Measurements from ENCODE around the gene HOXB3.

Gene HOXB3

DNA sequence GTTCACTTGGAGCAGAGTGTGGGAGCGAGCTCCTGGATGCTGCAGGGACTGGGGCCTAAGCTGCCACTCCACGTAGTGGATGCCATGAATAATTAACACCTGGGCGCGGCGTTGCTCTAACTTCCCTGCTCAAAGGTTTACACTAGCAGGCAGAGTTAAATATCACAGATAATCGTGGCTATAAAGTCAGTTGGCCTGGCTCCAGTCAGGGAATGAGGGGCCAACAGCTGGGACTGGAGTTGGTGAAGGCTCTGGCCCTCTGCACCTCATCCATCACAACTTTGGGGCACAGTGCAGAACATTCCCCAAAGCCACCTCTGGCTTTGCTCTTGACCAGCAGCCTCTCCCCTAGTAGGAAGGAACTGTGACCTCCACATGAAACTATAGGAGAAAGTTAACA is 22.8 kb downstream of the HOXB3 start:
- no peak for DNase-seq

DNA sequence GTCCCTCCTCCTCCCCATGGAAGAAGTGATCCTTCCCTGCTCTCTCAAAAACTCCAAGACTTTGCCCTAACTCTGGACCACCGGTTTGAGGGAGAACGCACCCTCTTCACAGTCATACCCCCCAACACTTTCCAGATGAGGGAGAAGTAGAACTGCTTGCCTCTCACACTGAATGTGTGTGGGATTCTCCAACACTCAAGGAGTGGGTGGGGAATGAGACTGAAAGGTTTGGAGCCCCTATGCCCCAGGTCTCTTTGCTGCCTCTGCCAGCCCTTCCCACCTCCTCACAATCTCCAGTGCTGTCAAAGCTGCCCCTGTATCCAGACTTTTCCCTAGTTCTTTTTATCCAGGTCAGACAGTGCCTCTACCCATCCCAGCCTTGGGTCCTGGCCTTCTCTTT is 23.3 kb downstream of the HOXB3 start:
- no peak for DNase-seq

DNA sequence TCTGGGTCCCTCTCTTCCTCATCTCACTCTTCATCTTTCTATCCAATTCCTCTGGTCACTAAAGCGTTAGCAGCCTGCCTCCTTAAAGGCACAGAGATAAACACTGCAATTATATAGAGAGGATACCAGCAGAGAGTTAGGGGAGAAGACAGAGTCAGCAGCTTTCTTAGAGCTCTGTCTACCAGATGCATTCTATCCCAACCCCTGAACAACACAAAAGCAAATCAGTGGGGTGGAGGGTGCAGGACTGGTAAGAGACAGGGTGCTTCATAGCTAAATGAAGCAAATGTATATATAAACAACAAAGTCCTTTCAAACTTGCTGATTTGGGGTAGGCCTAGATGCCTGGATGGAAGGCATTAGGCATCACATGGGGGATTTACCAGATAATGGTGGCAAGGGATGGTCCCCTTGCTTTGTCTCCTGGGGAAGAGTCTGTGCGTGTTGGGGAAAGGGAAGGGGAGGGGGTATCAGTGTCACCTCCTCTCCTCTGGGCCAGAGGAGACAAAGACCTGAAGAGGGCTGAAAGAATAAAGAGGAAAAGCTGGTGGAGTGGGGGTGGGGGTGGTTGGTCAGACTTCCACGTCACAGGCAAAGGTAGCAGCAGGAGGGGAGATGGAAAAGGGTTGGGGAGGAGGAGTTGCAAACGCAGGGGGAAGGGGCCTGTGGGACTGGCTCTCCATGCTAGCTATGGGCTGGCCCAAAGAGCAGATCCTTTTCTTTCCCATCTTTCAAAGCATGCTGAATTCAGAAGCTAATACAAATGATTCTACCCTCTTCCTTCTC is 23.9 kb downstream of the HOXB3 start:
- no peak for DNase-seq

DNA sequence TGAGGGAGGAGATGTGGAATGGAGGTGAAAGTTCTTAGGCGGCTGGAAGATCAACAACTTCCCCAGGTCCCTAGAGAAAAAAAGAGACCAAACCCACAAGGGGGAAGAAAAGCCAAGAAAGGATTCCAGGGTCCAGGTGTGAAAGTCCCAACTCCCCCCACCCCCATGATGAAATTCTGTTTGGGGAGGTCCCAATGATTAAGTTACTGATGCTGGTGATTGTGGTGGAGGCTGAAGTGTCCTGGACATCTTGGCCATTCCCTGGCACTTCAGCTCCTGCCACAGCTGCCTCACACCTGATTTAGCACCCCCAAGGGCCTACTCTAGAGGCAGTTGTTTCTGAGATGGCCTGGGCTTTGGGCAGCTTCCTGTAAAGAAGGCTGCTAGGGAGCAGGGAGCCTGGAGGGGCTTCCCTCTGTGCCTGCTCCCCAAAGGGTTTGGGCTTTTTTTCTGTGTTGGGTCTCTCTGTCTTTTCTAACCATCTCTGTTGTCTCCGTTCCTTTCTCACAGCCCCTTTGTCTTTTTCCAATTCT is 25.0 kb downstream of the HOXB3 start:
- DNase-seq = no peak

DNA sequence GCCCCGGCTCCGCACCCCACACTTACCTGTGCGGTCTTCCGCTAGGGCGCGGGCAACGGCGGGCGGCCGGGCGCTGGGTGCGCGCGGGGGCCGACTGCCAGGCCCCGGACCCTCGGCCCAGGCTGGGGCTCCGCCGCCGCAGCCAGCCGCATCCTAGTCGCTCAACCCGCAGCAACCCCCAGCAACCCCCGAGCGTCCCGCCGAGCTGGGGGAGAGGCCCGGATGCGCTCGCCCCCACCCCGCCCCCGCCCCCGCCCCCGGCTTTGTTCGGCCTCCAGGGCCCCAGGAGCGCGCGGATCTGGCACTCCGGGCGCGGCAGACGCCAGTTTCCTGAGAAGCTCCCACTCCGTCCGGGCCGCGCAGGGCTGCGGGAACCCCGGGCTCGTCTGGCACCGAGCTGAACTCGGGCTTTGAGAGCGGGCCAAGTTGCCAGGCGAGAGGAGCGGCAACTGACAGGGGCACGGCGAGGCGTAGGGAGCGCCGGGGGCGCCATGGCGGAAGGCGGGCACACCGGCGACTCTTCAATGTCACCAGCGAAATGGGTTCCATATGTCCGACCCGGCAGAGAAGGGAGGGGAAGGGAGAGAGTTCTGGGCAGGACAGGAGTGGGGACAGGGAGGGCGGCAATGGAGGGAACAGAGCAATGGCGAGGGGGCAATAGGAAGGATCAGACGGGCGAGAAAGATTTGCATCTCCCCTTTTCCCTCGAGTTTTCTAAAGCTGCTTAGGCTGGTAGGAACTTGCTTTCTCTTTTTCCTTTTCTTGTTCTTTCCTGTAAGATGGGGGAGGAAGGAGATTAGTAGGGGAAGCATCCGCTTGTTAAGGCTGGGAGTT is 25.6 kb downstream of the HOXB3 start:
- no peak for DNase-seq

DNA sequence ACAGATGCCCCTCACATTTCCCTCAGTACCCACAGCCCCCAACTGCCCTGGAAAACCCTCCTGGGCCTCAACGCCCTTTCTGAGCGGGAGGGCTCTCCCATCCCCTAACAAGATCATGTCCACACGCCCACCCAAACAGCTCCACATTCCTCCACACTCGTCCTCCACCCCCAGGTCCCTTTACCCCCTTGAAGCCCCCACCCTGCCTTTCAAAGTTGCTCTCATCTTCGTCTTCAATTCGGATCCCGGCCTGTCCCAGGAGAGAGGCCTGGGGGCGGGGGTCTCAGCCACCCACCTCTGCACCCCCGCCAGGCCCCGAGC is 26.2 kb downstream of the HOXB3 start:
- no peak for DNase-seq

DNA sequence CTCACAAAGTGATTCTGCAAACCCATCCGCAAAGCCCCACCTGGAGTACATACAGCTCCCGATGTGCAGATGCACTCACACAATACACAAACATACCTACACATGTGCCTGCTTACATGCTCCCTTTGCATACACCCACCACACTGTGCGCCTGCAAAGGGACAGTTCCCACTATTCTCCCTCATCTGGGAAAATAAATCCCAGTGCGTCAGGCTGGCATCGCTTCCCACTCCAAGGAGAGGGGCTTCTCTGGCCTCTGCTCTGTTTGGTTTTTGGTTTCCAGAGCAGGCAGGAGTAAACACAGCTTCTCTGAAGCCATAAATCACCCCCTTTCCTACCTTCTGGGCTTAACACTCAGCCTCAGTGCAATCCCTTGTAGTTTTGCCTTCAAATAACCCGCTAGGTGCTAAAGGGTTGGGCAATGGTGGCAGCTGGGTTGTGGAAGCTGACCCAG is 26.6 kb downstream of the HOXB3 start:
- no peak for DNase-seq

DNA sequence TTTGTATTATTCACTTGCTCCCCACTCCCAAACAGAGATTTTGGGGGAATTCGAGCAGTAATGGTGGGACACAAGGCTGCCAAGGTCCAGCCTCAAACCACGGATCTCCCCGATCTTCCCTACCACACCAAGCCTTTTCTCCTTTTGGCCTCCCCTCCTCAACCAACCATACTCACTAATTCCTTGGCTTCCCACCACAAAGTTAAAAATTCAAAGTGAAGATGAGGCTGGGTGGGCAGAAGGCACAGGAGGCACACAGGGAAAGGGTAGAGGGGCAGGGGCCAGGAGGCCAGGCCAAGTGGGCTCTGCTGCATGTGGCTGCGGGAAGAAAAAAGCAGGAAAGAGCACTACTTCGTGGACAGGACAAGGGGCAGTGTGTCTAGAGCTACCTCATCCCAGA is 27.1 kb downstream of the HOXB3 start:
- DNase-seq = no peak

DNA sequence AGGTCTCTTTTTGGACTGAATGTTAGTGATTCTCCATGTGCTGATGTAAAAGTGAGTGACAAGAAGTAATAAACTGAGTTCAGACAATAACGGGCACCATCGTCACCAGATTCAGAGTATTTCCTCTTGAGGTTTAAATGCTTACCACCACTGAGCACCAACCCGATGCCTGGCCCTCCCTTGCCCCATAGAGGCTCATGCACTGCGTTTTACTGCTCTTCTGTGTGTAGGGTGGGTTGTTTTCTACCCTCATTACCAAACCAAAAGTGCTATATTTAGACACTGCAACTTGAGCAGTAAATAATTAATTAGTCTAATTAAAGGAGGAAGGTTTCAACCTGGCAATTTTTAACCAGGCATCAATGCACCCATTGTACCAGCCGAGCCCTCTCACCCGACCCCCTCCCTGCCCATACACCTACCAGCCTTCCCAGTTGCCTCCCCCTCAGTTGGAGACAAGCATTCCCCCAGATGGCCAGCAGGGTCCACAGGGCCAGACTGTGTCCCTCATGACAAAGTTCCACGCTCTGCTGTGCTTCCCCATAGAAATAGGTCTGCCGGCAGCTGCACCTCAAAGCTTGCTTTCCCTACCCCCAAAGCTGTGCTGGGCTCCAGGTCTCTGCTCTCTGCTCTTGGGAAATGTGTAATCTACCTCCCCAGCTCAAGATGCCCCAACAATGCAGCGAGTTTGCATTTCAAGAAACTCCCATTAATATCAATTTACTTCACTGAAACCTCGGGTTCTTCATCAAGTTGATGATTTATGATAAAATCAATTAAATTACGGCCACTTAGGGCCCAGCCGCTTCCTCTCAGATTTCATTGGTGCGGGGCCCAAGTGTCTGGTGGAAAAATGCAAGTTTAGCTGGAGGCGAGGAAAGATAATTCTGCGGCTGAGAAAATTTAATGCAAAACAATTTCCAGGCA is 27.9 kb downstream of the HOXB3 start:
- DNase-seq = no peak

DNA sequence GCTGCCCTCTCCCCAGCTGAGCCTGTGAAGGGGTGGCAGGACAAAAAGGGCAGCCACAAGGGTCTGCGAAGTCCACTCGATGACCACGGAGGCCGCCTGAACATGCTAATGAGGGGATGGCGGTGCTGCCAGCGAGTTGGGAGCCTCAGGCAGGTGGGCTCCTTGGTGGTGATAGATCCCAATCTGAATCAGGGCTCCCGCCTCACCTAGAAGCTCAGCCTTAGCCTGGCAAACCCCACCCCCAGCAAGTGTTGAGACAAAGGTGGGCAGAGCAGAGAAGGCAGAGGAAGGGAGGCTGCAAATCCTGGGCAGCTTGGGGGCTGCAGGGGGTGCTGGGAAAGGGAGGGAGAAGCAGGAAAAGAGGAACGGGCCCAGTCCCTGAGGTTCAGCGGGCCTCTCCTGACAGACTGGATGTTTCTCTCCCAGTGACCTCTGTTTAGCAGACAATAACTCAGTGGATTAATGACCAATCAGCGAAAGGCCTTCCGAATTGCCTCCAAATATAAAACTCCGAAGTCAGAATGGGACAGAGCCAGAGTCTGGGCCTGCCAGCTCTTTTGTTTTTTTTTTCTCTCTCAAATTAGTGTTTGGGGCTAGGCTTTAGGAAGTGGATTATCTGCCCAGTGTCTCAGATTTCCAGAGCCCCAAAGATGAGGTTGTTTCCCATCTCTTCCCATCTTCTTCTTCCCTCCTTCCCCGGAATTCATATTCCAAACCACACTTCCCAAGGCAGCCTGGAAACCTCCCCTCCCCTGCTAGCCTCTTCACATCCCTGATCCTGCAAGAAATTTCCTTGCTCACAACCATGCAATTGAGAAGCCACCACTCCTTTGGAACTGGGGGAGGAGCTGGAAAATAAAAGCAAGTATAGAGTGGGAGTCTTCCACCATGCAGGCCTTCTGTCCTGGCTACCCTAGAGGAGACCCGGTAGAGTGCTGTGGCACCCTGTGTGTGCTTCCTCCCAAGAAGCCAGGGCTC is 29.9 kb downstream of the HOXB3 start:
- no peak for DNase-seq

DNA sequence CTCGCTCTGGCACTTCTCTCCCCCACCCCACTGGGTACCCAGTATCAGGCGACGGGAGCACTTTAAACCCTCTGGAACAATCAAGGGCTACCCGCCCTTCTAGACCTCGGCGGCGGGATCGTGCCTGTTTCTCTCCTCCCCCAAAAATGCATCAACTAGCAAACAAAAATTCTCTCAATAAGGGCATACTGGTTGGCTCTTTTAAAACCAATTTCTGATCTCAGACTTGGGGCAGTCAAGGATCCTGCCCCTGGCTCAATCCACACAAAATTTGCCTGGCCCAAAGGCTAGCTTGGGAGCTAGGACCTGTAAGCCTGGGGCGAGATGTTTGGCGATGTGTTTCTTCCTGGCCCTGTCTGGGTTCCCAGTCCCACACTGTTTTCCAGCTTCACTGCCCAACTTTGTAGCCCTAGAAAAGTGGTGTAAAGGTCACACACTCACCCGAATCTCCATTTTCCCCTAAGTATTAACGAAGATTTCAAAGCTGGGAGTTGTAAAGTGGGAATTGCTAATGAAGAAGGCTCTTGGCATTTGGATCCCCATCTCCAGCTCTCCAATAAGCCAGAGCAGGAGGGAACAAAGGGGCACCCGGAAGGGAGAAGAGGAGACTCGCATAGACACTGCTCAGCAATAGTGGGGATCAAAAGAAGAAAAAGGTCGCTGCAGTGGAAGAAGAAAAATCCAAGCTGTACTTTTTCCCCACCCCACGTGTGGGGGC is 30.8 kb downstream of the HOXB3 start:
- no peak for DNase-seq

DNA sequence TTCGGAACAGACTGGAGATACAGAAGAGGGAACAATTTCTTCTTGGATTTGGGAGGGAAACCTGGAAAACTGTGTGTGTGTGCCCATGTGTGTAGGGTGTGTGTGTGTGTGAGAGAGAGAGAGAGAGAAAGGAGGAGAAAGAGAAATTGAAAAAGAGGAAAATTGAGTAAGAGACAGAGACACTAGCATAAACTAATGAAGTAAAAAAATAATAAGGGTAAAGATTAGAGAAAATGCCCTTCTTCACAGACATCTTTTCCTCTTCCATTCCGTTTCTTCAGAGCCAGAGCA is 31.3 kb downstream of the HOXB3 start:
- DNase-seq = no peak

DNA sequence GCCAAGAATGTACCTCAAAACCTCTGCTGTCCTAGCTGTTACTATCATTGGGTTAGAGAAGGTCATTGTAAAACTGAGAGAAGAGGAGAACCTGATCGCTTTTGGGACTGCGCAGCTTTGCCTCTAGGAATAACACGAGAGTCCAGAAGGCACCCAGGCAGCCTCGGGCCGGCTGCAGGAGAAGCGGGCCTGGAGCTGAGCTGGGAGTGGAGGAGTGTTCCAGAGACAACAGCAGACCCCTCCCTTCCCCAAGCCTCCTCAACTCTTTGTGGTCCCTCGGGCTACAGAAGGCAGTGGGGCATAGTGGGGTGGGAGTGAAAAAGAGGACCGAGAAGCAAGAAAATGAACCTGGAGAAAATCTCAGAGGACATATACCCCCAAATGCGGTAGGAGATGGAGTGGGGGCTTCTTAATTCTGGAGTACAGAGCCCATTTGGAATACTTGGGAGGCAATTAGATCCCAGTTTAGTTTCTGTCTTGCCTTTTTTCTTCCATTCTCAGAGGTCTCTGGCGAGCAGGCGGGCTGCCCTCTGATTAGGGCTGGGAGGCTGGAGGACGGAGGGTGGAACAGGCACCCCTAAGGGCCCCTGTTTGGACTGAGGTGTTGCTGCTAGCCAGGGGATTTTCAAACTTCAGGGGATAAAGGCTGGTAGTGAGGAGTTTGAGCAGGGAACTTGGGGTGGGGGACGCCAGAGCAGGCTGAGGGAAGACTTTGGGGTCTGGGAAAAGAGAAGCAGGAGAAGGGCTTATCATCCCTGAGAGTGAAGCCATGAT is 31.8 kb downstream of the HOXB3 start:
- DNase-seq = no peak

DNA sequence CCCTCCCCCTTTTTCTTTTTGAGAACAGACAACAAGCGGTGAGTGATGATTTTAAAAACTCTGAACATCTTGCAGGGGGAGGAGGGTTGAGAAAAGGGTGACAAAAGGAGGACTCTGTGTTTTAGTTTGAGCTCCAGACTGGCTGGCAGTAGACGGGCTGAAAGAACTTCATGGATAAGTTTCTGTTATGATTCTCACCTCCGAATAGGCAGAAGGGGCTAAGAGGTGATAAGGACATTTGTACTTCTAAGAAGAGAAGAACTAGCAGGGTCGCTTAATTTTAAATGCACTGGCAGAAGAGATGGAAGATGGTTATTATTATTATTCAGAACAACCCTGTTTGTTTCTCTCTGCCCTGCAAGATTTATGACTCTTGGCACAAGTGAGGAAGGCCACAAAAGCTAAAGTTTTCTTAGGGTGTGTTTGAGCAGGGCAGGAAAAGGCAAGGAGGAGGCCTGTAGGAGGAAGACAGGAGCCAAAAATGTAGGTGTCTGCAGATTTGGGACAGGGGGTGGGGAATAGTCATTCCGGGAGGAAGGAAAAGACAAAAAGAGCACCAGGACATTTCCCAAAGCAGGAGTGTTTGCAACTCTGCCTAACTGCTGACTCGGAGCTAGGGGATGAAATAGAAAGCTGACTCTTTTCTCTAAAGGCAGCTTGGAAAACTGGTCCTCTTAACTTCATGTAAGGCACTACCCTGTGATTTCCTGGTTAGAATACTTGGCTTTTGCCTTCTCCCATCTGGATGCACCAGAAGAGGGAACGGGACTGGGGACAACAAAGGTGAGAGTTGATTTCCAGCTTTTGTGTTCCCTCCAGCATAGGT is 33.3 kb downstream of the HOXB3 start:
- DNase-seq = no peak

DNA sequence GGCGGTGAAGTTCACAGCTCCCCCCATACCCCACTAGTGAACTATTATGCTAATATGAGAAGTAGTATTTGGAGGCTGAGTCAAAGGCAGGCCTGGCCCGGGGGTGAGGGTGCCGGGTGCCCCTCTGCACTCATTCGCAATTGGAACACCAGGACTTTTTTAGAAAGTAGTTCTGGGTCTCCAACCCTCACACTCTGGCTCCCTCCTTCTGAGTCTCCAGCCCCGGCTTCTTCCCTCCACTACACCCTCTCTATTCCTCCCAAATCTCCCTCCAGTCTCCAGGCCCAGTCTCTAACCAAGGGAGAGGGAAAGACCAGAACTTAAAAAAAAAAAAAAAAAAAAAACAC is 33.8 kb downstream of the HOXB3 start:
- DNase-seq = no peak

DNA sequence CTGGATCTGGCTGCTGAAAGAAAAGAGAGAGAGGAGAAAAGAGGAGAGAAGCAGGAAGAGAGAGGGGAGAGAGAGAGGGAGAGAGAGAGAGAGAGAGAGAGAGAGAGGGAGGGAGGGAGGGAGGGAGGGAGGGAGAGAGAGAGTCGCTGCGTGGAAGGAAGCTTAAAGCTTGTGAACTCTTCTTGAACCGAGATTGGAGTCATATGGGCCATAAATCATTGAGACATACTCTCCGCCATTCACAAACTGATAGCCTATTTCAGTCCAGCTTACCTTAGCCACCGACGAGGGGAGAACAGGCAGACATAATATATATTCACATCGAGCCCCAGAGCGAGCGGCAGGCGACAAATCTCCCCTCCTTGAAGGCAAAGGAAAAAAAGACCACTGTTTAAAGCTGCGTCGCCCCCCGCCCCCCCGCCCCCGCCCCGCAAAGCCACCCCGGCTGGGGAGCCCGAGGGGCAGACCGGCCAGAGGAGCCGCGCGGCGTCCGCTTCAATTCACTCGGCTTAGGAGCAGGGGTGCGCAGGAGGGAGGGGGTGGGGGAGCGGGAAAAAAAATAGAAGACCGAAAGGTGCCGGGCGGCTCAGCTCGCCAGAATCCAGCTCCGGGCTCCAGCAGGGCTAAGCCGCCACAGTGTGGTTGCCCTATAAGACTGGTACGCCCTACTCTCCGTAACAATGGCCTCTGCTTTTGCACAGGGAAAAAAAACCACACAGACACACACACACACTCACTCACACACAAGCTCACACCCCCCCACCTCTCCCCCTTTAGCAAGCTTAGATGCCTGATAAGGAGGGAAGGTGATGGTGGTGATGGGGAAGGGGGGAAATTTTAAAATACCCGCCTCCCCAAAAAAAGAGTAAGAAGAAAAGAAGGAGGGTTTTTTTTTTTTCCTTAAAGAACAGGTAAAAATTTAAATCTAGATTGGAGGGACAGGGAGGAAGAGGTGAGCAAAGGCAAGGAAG is 34.5 kb downstream of the HOXB3 start:
- DNase-seq = no peak

DNA sequence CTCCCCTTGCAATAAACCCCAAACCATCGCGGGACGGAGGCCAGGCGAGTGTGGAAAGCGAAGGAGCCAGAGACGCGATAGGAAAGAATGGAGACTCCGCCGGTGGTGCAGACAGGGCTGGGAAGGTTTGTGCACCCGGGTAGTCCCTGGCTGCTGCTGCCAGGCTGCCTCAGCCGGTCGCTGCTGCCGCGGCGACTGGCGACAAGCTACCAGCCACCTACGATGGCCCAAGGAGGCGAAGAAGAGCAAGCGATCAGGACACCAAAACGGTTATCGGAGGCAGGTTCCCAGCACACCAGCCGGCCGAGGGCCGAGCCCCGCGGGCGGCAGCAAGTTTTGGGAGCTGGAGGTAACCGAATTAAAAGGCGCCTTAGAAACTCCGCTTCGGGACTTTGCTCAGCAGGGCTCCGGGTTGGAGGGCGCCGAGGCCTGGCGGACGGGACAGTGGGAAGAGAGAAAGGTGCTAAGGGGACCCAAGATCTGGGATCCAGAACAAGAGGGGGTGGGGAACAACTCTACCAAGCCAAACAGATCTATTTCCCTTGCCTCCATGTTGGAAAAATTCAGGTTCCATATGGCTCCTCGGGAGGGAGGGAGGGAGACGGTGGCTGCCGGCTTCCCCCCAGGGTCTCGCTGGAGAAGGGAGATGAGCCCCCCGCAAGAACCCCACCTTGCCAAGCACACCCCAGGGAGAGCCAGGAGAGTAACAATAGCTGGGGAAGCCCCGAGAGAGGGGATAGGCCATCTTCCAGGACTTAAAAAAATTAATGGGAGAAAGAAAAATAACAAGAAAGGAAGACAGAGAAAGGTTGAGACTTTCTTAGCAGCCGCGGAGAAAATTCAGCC is 35.4 kb downstream of the HOXB3 start:
- no peak for DNase-seq

All from GOT3 (cell line).